ENCODE measurements around the gene ZBTB7C. TPM values are rescaled to one million over a fixed set of nuclear protein-coding genes. Genes with fewer than 3 reads are reported as not detected.

The ZBTB7C gene
- total RNA-seq, 5 donors from 2014 or later (not counting 1 experiment from before 2014, with no cell fraction given) = 0.06 TPM; not detected in 4

- Mint-ChIP-seq H3K36me3 (no peaks in the 10 kb centered on the region), H3K4me1 (no peaks in the 10 kb centered on the region), H3K27me3 (peaks cover 11 to 18% of the 10 kb centered on the region in 2 donors), H3K27ac (no peak overlapping the region), H3K4me3 (no peak overlapping the region), H3K9me3 (no peaks in the 10 kb centered on the region)
- CTCF ChIA-PET = no interaction called here
- Histone ChIP-seq H3K27me3 (replicated peaks in 1 of 2; ENCODE audit: control insufficient read depth in 2 of 2, extremely low read depth in 1 of 2, insufficient read depth in 2 of 2, low read length in 1 of 2) (peaks cover 0 to 25% of the 10 kb centered on the region in 2 experiments), H3K9me3 (no peaks in the 10 kb centered on the region), H3K36me3 (ENCODE audit: control insufficient read depth in 2 of 2, extremely low read depth in 1 of 2, insufficient read depth in 1 of 2, low read length in 1 of 2) (no peaks in the 10 kb centered on the region), H3K27ac (ENCODE audit: low read length) (no peak overlapping the region), H3K4me1 (ENCODE audit: control insufficient read depth in 1 of 2, extremely low read depth in 1 of 2, insufficient read depth in 2 of 2, low read length in 2 of 2) (no peaks in the 10 kb centered on the region), H3K4me3 (ENCODE audit: control insufficient read depth in 1 of 2, extremely low read depth in 1 of 2, low read length in 1 of 2) (no peak overlapping the region)
- DNase-seq = no peak
- POLR2A ChIA-PET = interaction anchor here in 1 of 2 donors (0.6 kb wide), 1 partner anchor 238 kb away, joined by 9 read pairs; no protein-coding TSS in a partner anchor
- ATAC-seq (replicated peaks in 1 of 4) = no peak
- 20% methylated on average over 1 of the region's 10 CpGs for WGBS (ENCODE audit: insufficient coverage)
Measured at GRCh38 chr18:48064978-48065600, 344.1 kb downstream of the ZBTB7C start.

GRCh38 chr18:48061781-48062570 lies 347.2 kb downstream of the ZBTB7C start:
- H3K4me1 Mint-ChIP-seq = no peaks in the 10 kb centered on the region
- H3K27me3 Mint-ChIP-seq = peaks cover 25 to 38% of the 10 kb centered on the region in 2 donors
- Histone ChIP-seq H3K4me3 (ENCODE audit: control insufficient read depth in 1 of 2, extremely low read depth in 1 of 2, low read length in 1 of 2) (no peak overlapping the region), H3K27me3 (replicated peaks in 1 of 2; ENCODE audit: control insufficient read depth in 2 of 2, extremely low read depth in 1 of 2, insufficient read depth in 2 of 2, low read length in 1 of 2) (peaks cover 4 to 28% of the 10 kb centered on the region in 2 experiments), H3K36me3 (ENCODE audit: control insufficient read depth in 2 of 2, extremely low read depth in 1 of 2, insufficient read depth in 1 of 2, low read length in 1 of 2) (no peaks in the 10 kb centered on the region), H3K27ac (ENCODE audit: low read length) (no peak overlapping the region), H3K4me1 (ENCODE audit: control insufficient read depth in 1 of 2, extremely low read depth in 1 of 2, insufficient read depth in 2 of 2, low read length in 2 of 2) (no peaks in the 10 kb centered on the region), H3K9me3 (no peaks in the 10 kb centered on the region)
- H3K27ac Mint-ChIP-seq = no peak overlapping the region
- DNase-seq (no peak), ATAC-seq (replicated peaks in 1 of 4) (no peak)
- H3K9me3 Mint-ChIP-seq = peaks cover 0 to 3% (median 3%) of the 10 kb centered on the region in 3 donors
- H3K36me3 Mint-ChIP-seq = no peaks in the 10 kb centered on the region
- no peak overlapping the region for H3K4me3 Mint-ChIP-seq
- WGBS (ENCODE audit: insufficient coverage) = 96% methylated on average over 4 of the region's 7 CpGs
- CTCF ChIA-PET = no interaction called here
- POLR2A ChIA-PET = no interaction called here

GRCh38 chr18:48060970-48061369 lies 348.2 kb downstream of the ZBTB7C start:
- 72% methylated on average over 3 of the region's 3 CpGs for WGBS (ENCODE audit: insufficient coverage)

GRCh38 chr18:48060346-48060745 lies 348.8 kb downstream of the ZBTB7C start:
- no peak overlapping the region for H3K27ac ChIP-seq (ENCODE audit: low read length)
- Mint-ChIP-seq H3K27me3 (peaks cover 32 to 44% of the 10 kb centered on the region in 2 donors), H3K4me3 (no peak overlapping the region), H3K4me1 (no peaks in the 10 kb centered on the region), H3K9me3 (peaks cover 0 to 3% (median 3%) of the 10 kb centered on the region in 3 donors), H3K36me3 (no peaks in the 10 kb centered on the region), H3K27ac (no peak overlapping the region)
- no peak for DNase-seq
- no peaks in the 10 kb centered on the region for H3K36me3 ChIP-seq (ENCODE audit: control insufficient read depth in 2 of 2, extremely low read depth in 1 of 2, insufficient read depth in 1 of 2, low read length in 1 of 2)
- no peaks in the 10 kb centered on the region for H3K9me3 ChIP-seq
- no peak overlapping the region for H3K4me3 ChIP-seq (ENCODE audit: control insufficient read depth in 1 of 2, extremely low read depth in 1 of 2, low read length in 1 of 2)
- H3K4me1 ChIP-seq (ENCODE audit: control insufficient read depth in 1 of 2, extremely low read depth in 1 of 2, insufficient read depth in 2 of 2, low read length in 2 of 2) = no peaks in the 10 kb centered on the region
- ChIA-PET CTCF (no interaction called here), POLR2A (no interaction called here)
- peaks cover 6 to 33% of the 10 kb centered on the region in 2 experiments for H3K27me3 ChIP-seq (replicated peaks in 1 of 2; ENCODE audit: control insufficient read depth in 2 of 2, extremely low read depth in 1 of 2, insufficient read depth in 2 of 2, low read length in 1 of 2)
- no peak for ATAC-seq (replicated peaks in 1 of 4)
- 73% methylated on average over 4 of the region's 4 CpGs for WGBS (ENCODE audit: insufficient coverage)

More at GRCh38 chr18:48060970-48061369, 348.2 kb downstream of the ZBTB7C start:
- H3K27me3 ChIP-seq (replicated peaks in 1 of 2; ENCODE audit: control insufficient read depth in 2 of 2, extremely low read depth in 1 of 2, insufficient read depth in 2 of 2, low read length in 1 of 2) = peaks cover 4 to 28% of the 10 kb centered on the region in 2 experiments
- H3K4me3 Mint-ChIP-seq = no peak overlapping the region
- no peaks in the 10 kb centered on the region for H3K4me1 ChIP-seq (ENCODE audit: control insufficient read depth in 1 of 2, extremely low read depth in 1 of 2, insufficient read depth in 2 of 2, low read length in 2 of 2)
- DNase-seq (no peak), ATAC-seq (replicated peaks in 1 of 4) (no peak)
- H3K27ac ChIP-seq (ENCODE audit: low read length) = no peak overlapping the region
- no peaks in the 10 kb centered on the region for H3K36me3 ChIP-seq (ENCODE audit: control insufficient read depth in 2 of 2, extremely low read depth in 1 of 2, insufficient read depth in 1 of 2, low read length in 1 of 2)
- H3K9me3 ChIP-seq = no peaks in the 10 kb centered on the region
- no peaks in the 10 kb centered on the region for H3K4me1 Mint-ChIP-seq
- H3K9me3 Mint-ChIP-seq = peaks cover 0 to 3% (median 3%) of the 10 kb centered on the region in 3 donors
- peaks cover 27 to 41% of the 10 kb centered on the region in 2 donors for H3K27me3 Mint-ChIP-seq
- no peaks in the 10 kb centered on the region for H3K36me3 Mint-ChIP-seq
- no peak overlapping the region for H3K4me3 ChIP-seq (ENCODE audit: control insufficient read depth in 1 of 2, extremely low read depth in 1 of 2, low read length in 1 of 2)
- H3K27ac Mint-ChIP-seq = no peak overlapping the region
- CTCF ChIA-PET = no interaction called here
- POLR2A ChIA-PET = no interaction called here

GRCh38 chr18:48059455-48060010 lies 349.6 kb downstream of the ZBTB7C start:
- CTCF ChIA-PET = no interaction called here
- Mint-ChIP-seq H3K4me3 (no peak overlapping the region), H3K27me3 (peaks cover 37 to 47% of the 10 kb centered on the region in 2 donors), H3K9me3 (peaks cover 0 to 3% (median 3%) of the 10 kb centered on the region in 3 donors), H3K27ac (no peak overlapping the region), H3K4me1 (no peaks in the 10 kb centered on the region), H3K36me3 (no peaks in the 10 kb centered on the region)
- no peaks in the 10 kb centered on the region for H3K4me1 ChIP-seq (ENCODE audit: control insufficient read depth in 1 of 2, extremely low read depth in 1 of 2, insufficient read depth in 2 of 2, low read length in 2 of 2)
- no CpG with 5 or more reads among the region's 5 CpGs for WGBS (ENCODE audit: insufficient coverage)
- no peaks in the 10 kb centered on the region for H3K9me3 ChIP-seq
- H3K36me3 ChIP-seq (ENCODE audit: control insufficient read depth in 2 of 2, extremely low read depth in 1 of 2, insufficient read depth in 1 of 2, low read length in 1 of 2) = no peaks in the 10 kb centered on the region
- H3K4me3 ChIP-seq (ENCODE audit: control insufficient read depth in 1 of 2, extremely low read depth in 1 of 2, low read length in 1 of 2) = no peak overlapping the region
- peaks cover 7 to 35% of the 10 kb centered on the region in 2 experiments for H3K27me3 ChIP-seq (replicated peaks in 1 of 2; ENCODE audit: control insufficient read depth in 2 of 2, extremely low read depth in 1 of 2, insufficient read depth in 2 of 2, low read length in 1 of 2)
- no peak for DNase-seq
- POLR2A ChIA-PET = no interaction called here
- no peak overlapping the region for H3K27ac ChIP-seq (ENCODE audit: low read length)
- no peak for ATAC-seq (replicated peaks in 1 of 4)

- no peak overlapping the region for H3K4me3 ChIP-seq (ENCODE audit: control insufficient read depth in 1 of 2, extremely low read depth in 1 of 2, low read length in 1 of 2)
- no peaks in the 10 kb centered on the region for H3K4me1 ChIP-seq (ENCODE audit: control insufficient read depth in 1 of 2, extremely low read depth in 1 of 2, insufficient read depth in 2 of 2, low read length in 2 of 2)
- WGBS (ENCODE audit: insufficient coverage) = 94% methylated on average over 2 of the region's 6 CpGs
- H3K9me3 ChIP-seq = no peaks in the 10 kb centered on the region
- no peak for ATAC-seq (replicated peaks in 1 of 4)
- H3K4me3 Mint-ChIP-seq = no peak overlapping the region
- no peak overlapping the region for H3K27ac Mint-ChIP-seq
- ChIA-PET POLR2A (no interaction called here), CTCF (no interaction called here)
- no peaks in the 10 kb centered on the region for H3K36me3 ChIP-seq (ENCODE audit: control insufficient read depth in 2 of 2, extremely low read depth in 1 of 2, insufficient read depth in 1 of 2, low read length in 1 of 2)
- H3K27me3 Mint-ChIP-seq = peaks cover 46 to 55% of the 10 kb centered on the region in 2 donors
- H3K4me1 Mint-ChIP-seq = no peaks in the 10 kb centered on the region
- no peaks in the 10 kb centered on the region for H3K36me3 Mint-ChIP-seq
- H3K27ac ChIP-seq (ENCODE audit: low read length) = no peak overlapping the region
- H3K9me3 Mint-ChIP-seq = peaks cover 0 to 3% (median 3%) of the 10 kb centered on the region in 3 donors
- peaks cover 7 to 44% of the 10 kb centered on the region in 2 experiments for H3K27me3 ChIP-seq (replicated peaks in 1 of 2; ENCODE audit: control insufficient read depth in 2 of 2, extremely low read depth in 1 of 2, insufficient read depth in 2 of 2, low read length in 1 of 2)
- no peak for DNase-seq
Measured at GRCh38 chr18:48058486-48058885, 350.7 kb downstream of the ZBTB7C start.
